Activated CD4-positive, alpha-beta T cell treated with anti-CD3 and anti-CD28 coated beads, Interleukin-2, amount 50 U/mL, for 1 hour (primary cell): Measurements from ENCODE around the gene GLI3.

ENCODE experiments used
- DNase-seq: peaks from one replicate; pipeline ENCODE4 v3.0.0-alpha.2; 2020

The GLI3 gene

DNA sequence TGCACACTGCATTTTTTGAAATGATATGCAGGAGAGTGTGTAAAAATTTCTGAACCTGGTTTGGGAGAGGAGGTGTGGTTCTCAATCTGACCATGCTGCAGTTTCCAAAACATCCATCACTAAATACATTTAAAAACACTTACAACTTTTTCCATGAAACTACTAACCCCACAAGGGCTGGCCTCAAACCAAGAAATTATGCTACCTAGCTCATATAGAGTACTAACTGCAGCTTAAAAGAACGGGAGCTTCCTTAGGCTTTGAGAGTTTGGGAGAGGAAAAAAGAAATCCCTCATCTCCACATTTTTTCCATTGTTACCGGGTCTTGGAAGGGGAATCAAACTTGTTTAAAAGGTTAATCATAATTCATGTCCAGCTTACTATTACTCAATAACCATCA lies 214.2 kb downstream of the GLI3 start:
- no peak for DNase-seq

DNA sequence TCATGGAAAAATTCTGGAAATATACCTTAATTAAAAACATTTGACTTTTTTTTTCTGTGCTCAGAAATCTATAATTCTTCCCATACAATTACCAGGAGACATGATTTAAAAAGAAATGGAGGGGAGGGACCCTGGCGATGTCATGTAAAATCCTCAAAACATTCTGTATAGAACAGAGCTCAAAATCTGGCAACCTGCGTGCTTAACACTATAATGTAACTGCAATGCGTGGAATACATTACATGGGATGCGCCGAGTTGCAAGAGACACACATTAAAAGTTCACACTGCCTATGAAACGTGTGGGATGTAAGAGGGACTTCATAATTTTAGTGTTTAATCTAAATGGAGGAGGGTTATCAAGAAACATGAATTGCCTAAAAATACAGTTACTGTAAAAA lies 215.0 kb downstream of the GLI3 start:
- DNase-seq = no peak

DNA sequence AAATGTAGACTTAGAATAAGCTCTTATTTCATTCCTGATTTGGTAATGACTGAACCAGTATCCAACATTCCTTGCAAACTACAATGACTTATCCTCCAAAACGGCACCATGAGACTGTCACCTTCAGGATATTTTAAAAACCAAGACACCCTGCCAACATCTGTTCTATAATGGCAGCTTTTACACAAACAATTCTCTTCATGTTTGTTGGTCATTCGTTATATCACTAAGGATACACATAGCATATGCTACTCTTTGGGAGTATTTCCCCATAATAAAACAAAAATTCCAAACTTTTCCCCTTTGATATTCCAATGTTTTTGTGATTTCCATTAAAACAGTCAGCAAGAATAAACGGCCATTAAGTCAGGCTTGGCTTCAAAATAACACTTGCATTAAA lies 215.4 kb downstream of the GLI3 start:
- DNase-seq = no peak

DNA sequence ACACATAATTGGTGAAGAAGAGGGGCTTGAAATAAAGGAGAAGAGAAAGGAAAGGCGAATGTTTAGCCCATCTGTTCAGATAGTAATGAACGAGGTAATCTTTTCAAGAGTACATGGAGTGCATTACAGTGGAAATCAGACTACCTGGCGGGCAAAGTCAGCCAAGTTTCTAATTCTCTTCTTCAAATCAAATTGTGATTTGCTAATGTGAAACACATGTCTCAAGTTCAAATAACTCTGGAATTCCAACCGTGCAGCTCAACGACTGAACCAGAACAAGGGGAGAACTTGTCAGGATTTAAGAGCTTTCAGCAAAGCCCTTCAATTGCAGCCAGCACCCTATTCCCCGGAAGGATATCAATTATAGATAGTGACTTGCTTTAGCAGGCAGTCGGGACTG lies 216.9 kb downstream of the GLI3 start:
- DNase-seq = no peak

DNA sequence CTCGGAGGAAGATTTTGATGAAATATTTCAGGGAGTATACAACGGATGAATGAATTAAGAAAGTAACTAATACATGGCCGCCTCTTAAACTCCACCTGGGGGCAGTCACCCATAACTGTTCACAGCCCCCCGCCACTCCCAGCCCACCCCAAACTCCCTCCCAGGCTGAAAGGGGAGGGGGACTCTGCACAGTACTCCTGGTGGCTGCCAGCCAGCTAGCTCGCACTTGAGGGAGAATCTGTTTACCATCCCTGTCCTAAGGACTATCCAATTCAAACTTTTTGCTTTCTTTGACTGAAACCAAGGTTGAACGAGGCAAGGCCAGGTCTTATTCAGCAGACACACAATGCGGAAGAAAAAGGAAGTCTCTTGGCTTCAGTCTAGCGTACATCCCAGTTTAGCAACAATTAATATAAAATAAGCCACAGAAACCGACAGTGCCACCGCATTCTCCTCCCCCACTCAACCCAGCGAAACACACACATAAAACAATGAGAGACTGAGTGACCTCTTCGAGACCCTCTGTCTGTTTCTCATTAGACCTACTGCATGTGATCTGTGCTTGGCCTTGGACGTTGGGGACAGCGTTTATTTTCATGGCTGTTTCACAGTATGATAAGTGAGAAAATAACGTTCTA lies 219.5 kb downstream of the GLI3 start:
- no peak for DNase-seq

DNA sequence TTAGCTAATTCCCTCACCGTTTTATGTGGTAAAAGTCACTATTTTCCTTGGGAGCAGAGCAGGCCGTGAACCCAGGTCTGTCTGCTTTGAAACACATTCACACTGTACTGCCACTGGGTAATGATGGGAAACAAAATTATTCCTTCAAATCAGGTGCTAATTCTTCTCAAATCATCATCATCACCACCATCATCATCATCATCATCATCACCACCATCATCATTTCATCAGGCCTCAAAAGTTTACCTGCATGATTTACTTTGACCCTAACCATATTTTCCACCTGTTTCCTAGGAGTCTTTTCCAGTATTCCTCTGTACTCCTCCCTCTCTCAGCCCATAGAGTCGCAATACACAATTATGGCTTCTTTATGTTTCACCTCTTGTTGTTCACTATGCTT lies 220.5 kb downstream of the GLI3 start:
- DNase-seq = no peak

DNA sequence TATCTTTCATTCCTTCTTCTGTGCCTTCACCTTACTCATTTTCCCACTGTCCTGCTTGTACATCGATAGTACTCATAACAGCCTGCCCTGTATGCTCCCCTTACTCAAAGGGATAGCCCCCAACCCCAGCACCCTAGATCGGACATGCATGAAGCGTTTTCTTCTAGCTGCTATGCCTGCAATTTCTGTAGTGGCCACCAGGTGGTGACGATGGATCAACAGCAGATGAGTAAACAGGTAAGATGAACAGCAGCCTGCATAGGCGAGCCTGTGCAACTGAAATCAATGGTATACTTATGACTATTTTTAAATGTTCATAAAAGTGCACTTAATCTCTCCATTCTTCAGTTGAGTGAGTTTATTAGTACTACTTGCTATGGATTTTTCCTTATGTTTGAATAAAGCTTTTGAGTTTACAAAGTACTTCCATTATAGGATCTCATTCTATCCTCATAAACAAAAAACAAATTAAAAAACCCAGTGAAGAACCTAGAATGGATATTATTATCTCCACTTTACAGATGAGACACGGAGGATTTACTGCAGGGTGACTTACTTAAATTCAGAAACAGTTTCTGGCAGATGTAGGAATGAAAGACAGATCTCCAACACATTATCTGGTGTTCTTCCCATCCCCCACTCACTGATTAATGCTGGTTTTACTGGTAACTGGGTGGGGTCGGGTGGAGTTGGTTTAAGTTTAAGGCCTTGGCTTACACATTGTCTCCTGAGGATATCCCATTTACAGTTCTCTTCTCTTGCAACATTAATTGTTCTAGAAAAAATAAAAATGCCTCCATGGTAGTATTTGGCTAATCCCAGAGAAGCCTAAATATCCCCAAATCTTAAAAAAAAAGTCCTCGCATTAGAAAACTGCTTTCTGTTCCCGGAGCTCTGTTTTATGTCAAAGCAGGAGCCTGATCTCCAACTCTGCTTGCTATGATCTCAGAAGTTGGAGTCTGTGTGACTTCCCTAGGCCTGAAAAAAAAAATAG lies 222.1 kb downstream of the GLI3 start:
- no peak for DNase-seq

DNA sequence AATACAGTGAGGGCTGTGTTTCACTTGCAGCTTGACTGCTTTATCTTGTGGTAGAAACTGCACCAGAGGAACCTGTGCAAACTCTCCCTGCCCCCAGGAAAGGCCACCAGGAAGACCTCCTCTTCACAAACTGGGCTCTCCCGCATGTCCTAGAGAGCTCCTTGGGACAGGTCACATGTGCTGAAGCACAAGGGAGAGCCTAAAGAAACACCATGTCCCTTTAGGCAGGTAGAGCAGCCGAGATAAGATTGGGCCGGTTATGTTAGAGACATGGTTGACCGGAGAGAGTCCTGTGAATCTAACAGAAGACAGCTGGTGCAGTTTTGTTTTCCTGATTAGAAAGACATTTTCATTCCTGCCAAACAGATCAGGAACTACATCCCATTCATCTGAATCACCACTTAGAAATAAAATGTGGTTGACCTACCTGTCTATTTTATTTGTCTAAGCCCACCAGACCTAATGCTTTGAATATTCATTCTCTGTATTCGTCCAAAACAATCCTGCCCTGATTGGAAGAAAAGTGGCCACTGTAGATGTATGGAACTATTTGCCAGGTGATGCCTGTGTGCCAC lies 224.1 kb downstream of the GLI3 start:
- no peak for DNase-seq

DNA sequence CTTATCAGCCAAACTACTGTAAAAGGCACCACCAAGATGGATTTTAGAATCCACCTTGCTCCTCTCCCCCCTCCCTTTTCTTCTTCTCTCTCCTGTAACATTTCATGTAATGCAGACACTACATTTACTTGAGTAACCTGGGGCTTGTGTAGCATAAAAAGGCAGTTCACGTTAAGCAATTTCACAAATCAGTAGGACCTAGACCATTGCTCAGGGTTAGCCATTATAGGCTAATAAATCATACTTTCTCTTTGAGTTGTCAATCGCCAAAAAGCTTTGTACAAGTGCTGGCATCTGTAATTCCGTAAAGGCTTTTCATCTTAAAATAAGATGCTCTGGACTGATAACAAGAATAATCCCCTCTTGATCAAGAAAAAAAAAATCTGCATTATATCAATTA lies 224.7 kb downstream of the GLI3 start:
- DNase-seq = no peak

DNA sequence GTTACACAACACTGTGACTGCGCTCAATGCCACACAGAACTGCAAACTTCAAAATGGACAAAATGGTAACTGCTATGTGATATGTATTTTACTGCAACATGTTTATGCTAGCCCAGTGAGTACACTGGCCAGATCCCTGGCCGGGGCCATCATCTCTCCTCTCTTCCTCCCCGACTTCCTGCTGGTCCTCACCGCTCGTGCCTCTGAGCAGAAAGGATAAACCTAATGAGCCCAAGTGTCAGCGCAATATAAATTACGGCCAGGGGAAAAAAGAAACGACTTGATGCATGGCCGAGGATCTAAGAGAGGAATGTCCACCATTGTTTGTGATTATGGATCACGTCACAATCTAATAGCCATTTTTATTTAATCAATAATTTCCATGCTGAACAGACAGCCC lies 225.2 kb downstream of the GLI3 start:
- no peak for DNase-seq

DNA sequence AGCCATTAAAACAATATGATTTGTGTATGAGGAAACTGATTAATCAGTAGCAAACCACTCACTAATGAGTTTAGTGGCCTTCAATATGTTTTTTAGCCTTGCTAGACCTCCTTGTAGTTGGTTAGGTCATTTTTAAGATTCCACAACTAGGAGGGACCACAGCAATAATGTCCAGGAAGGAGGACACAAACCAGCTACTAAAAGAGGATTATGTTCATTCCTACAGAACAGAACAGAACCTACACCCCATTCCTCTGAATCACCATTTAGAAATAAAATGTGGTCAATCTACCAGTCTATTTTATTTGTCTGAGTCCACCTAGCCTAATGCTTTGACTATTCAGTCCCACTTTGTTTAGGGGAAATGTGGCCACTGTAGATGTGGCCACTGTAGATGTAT lies 226.3 kb downstream of the GLI3 start:
- DNase-seq = no peak

DNA sequence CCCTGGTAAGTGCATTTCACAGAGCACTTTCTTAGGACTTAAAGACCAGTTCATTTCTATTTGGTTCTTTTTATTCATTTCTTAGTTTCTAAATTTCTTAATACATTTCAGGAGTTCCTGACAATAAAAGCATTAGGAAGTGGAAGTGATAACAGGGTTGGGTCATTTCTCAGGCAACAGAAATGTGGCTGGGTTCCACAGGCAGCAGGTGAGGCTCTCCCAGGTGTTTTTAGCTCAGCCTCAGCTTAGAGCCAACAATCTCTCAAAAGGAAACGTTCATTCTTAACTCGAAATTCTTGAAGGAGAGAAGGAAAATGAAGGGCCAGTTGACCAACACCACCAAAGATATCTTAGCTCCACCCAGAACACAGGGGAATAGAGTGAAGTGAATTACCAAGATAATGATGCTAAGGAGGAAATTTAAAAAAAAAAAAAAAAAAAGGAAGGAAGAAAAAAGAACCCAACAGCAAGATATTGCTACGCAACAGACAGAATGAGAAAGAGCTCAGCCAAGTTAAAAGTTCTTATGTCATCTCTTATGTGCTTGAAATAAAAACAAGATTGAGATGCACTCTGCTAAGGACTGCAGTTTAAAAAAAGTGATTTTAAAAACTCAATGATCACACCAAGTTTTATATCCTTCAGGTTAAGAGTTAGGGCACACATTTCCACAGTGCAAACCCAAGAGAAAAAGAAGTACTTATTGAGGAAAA lies 230.1 kb downstream of the GLI3 start:
- DNase-seq = no peak

DNA sequence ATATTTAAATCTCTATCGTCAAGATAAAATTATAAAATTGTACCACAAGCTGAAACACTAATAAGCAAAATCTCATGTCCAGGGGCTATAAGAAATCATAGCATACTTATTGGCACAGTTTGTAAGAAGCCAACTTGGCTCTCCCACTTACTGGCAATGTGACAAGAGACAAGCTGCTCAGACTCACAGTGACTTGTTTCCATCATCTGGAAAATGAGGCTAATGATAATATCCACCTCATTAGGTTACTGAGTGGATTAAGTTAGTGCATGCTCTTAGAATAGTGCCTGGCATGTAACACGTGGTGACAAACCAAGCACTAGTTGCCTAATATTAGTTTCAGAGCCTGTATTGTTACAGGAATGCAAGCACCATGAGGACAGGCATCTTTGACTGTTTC lies 234.4 kb downstream of the GLI3 start:
- no peak for DNase-seq

DNA sequence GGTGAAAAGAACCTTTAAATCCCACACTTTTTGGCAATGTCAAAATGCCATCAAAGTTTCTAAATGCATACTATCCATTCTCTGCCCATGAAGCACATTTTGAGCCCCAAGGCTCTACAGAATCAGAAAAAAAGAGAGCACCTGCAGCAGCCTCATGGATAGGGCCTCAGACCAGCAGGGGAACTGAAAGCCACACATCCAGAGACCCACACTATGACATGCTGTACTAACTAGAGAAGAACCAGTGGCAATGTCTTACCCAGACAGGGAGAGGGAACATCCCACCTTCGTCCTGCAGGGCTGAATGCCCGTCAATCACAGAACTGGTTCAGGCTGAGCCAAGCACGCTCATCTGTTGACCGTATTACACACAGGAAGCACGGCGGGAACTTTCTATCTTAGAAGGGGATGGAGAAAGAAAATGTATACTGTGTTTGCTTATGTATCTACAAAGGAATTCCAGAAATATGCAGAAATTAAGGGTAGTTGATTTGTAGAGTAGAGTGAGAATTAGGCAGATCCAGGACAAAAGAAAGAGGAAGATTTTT lies 237.2 kb downstream of the GLI3 start:
- DNase-seq = no peak

DNA sequence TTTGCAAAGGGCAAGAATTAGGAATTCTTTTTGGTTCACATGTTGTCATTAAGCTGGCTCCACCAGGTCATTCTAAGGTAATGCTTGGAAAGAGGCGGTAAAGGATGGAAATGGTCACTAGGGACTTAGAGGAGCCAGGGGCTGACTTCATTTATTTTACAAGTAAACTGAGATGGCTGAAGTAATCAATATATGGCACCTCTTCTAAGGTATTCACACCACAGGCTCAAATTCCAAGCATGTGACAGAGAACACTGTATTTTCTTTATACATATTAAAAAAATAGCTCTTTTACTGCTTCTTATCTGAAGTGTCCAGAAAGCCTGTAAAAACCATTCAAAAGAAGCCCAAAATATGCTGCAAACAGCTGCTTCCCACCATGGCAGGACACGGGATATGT lies 239.0 kb downstream of the GLI3 start:
- no peak for DNase-seq

DNA sequence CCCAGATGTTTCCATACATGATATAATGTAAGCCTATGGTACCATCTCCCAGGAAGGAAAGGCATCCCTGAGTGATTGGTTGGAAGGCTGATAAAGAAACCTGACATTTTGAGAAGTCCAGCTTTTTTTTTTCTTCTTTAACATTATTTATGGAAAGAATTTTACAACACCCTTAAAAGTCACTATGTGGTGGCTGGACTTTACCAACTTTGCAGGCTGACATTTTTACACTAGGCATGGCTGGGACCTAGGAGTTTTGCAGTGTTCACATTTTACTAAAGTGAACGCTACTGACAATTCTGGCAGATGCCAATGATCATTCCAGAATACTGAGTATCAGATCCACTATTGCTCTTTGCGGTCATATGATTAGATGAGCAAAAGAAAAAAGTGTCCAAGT lies 239.9 kb downstream of the GLI3 start:
- DNase-seq = no peak

DNA sequence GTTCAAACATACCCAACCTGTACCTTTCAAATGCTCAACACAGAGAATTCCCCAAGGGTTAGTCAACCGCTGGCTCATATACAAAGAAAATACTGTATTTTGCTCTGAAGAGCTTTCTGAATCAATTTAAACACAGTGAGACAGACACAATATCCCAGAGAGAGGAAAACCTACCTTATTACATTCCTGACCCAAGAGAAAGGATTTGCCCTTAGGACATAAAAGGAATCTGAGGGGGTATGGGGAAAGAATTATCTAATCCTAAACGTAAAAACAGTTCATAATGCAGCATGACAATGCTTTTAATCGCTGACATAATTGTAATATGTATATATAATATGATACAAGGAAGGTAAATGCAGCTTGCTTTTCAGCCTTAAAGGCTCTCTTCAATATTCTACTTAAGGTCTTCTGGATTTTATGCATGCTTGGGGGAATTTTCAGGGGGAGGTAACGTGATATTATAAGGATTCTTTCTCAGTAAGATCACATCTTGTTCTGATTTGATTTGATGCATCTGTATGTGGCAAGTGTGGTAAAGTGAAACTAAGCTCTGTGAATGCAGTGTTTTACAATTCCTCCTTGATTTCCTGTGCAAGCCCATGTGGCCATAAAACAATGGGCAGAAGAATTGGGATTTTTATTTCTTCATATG lies 240.5 kb downstream of the GLI3 start:
- no peak for DNase-seq

DNA sequence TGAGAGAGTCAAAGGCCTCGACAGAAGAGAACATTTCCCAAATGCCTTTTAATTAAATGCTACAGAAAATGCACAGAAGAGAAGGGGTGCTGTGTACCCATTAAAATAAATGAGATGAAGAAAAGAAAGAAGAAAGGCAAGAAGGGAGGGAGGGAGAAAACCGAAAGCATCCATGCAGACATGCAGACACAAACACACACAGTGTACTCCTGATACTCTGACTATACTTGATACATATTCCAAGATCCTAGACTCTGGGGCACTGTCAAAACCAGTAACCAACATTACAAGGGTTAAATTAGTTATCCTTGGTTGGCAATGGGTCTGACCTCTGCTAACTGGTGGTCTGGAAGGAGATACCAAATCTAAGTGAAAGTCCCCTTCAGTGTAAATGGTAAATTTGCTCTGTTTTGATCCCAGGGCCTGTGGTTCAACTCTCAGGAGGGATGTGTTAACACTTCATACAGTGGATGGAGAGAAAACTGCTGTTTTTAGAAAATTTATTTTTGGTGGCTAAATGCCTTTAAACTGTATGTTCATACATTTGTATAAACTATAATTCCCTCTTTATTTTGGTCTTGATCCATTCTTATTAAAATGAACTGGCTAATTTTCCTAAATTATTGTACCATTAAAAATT lies 241.3 kb downstream of the GLI3 start:
- no peak for DNase-seq

DNA sequence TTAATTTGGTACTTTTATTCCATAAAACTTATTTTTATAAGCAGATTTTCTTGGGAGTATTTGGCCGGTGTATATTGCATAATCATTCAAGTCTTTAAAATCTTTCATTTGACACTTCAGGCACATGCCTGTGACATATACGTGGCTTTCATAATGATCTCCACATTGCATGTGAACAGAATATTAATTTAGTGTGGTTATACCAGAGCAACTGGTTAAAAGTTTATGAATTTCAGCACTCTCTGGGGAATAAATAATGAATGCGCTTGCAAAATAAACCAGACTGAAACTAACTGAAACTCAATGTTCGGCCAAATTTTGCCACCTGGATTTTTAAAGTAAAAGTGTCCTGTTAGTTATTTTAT lies 242.3 kb downstream of the GLI3 start:
- DNase-seq = no peak

DNA sequence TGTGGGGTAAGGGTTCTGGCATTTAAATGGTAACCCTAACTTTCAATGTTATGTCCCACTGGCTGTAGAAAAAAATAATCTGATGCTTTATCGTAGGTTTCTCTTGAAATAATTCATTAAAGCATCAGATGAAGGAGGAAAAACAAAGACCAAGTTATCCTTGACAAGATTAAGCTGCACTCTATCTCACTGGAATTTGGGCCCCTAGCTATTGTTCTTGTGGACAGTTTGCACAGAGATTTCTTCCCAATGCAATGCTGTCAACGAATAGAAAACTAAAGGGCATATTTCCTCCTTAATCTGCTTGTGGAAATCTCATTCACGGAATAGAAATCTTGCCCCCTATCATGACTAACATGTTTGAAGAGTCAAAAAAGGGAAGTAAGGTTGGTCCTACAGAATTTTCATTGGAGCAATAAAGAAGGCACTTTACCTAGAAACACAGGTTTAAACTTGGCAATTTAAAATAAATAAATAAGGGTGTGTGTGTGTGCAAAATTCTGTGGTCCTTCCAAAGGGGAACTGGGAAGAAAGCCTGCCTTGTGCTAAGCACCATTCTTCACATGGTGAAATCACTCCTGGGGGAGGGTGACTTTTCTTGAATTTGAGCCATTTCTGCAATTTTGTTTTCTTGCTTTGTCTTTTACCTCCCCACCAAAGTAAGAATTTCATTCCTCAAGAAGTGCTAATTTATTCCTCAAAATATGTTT lies 242.8 kb downstream of the GLI3 start:
- DNase-seq = no peak
